Measurements from ENCODE around the gene ORAI1. TPM values are rescaled to one million over a fixed set of nuclear protein-coding genes. Genes with fewer than 3 reads are reported as not detected.

Gene ORAI1
- total and polyA plus RNA-seq, 2 of the 13 experiments (the other 11 are each of a cell fraction or from before 2014, with no cell fraction given), result 9.2 to 17.2 TPM

DNA sequence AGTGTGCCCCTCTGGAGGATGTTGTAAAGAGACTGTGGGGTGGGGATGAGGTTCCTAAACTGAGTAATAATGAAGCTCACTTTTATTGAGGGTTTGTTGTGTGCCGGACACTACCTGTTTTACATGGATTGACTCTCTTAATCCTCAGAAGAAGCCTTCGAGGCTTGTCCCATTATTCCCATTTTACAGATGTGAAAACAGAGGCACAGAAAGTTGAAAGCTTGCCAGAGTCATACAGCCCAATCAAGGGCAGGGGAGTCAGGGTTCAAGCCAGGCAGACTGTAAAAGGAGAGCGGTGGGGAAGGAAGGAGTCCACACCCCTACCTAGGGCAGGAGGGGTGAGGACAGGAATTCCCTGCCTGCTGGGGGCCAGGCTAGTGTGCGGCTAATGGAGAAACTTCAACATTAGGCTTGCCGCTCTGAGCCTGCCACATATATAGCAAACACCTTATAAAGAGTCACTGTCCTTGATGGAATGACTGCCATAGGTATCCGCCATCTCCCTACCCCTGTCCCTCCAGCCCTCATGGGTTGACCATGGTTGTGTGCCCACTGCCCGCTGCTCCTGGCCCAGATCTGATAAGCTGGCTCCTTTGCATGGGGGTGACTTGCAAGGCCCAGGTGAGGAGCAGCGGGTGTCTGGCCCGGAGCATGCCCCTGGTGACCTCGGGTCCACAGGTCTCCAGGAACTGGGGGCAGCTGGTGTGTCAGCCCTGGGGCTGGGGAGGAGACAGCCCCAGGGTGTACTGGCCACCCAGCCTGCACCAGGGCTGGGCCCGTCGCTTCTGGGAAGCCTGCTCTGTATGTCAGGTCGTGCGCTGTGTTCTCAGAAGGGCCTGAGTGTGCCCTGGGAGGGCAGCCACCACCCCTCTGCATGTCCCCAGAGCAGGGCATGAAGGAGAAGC lies 12.2 kb downstream of the ORAI1 start (continued):
- TF ChIP-seq PBX2 (CRISPR knock-in tag; IDR thresholded peaks at IDR 0.05) (no peak), ZBTB43 (CRISPR knock-in tag; conservative IDR thresholded peaks at IDR 0.05) (no peak), ZNF629 (CRISPR knock-in tag; conservative IDR thresholded peaks at IDR 0.05) (peak; percentile 87), MNT (IDR thresholded peaks at IDR 0.05) (no peak), ZNF431 (CRISPR knock-in tag; IDR thresholded peaks at IDR 0.05; ENCODE audit: borderline replicate concordance, low read depth) (no peak)
- TF ChIP-seq, protein P1, sequence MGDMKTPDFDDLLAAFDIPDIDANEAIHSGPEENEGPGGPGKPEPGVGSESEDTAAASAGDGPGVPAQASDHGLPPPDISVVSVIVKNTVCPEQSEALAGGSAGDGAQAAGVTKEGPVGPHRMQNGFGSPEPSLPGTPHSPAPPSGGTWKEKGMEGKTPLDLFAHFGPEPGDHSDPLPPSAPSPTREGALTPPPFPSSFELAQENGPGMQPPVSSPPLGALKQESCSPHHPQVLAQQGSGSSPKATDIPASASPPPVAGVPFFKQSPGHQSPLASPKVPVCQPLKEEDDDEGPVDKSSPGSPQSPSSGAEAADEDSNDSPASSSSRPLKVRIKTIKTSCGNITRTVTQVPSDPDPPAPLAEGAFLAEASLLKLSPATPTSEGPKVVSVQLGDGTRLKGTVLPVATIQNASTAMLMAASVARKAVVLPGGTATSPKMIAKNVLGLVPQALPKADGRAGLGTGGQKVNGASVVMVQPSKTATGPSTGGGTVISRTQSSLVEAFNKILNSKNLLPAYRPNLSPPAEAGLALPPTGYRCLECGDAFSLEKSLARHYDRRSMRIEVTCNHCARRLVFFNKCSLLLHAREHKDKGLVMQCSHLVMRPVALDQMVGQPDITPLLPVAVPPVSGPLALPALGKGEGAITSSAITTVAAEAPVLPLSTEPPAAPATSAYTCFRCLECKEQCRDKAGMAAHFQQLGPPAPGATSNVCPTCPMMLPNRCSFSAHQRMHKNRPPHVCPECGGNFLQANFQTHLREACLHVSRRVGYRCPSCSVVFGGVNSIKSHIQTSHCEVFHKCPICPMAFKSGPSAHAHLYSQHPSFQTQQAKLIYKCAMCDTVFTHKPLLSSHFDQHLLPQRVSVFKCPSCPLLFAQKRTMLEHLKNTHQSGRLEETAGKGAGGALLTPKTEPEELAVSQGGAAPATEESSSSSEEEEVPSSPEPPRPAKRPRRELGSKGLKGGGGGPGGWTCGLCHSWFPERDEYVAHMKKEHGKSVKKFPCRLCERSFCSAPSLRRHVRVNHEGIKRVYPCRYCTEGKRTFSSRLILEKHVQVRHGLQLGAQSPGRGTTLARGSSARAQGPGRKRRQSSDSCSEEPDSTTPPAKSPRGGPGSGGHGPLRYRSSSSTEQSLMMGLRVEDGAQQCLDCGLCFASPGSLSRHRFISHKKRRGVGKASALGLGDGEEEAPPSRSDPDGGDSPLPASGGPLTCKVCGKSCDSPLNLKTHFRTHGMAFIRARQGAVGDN (CRISPR knock-in tag; IDR thresholded peaks at IDR 0.05), result peak; percentile 45
- TF ChIP-seq, protein P2, sequence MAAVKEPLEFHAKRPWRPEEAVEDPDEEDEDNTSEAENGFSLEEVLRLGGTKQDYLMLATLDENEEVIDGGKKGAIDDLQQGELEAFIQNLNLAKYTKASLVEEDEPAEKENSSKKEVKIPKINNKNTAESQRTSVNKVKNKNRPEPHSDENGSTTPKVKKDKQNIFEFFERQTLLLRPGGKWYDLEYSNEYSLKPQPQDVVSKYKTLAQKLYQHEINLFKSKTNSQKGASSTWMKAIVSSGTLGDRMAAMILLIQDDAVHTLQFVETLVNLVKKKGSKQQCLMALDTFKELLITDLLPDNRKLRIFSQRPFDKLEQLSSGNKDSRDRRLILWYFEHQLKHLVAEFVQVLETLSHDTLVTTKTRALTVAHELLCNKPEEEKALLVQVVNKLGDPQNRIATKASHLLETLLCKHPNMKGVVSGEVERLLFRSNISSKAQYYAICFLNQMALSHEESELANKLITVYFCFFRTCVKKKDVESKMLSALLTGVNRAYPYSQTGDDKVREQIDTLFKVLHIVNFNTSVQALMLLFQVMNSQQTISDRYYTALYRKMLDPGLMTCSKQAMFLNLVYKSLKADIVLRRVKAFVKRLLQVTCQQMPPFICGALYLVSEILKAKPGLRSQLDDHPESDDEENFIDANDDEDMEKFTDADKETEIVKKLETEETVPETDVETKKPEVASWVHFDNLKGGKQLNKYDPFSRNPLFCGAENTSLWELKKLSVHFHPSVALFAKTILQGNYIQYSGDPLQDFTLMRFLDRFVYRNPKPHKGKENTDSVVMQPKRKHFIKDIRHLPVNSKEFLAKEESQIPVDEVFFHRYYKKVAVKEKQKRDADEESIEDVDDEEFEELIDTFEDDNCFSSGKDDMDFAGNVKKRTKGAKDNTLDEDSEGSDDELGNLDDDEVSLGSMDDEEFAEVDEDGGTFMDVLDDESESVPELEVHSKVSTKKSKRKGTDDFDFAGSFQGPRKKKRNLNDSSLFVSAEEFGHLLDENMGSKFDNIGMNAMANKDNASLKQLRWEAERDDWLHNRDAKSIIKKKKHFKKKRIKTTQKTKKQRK (IDR thresholded peaks at IDR 0.05; ENCODE audit: low read length), result no peak
- TF ChIP-seq, protein P3, sequence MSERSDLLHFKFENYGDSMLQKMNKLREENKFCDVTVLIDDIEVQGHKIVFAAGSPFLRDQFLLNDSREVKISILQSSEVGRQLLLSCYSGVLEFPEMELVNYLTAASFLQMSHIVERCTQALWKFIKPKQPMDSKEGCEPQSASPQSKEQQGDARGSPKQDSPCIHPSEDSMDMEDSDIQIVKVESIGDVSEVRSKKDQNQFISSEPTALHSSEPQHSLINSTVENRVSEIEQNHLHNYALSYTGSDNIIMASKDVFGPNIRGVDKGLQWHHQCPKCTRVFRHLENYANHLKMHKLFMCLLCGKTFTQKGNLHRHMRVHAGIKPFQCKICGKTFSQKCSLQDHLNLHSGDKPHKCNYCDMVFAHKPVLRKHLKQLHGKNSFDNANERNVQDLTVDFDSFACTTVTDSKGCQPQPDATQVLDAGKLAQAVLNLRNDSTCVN (CRISPR knock-in tag; IDR thresholded peaks at IDR 0.05; ENCODE audit: borderline replicate concordance), result no peak
- TF ChIP-seq, protein P4, sequence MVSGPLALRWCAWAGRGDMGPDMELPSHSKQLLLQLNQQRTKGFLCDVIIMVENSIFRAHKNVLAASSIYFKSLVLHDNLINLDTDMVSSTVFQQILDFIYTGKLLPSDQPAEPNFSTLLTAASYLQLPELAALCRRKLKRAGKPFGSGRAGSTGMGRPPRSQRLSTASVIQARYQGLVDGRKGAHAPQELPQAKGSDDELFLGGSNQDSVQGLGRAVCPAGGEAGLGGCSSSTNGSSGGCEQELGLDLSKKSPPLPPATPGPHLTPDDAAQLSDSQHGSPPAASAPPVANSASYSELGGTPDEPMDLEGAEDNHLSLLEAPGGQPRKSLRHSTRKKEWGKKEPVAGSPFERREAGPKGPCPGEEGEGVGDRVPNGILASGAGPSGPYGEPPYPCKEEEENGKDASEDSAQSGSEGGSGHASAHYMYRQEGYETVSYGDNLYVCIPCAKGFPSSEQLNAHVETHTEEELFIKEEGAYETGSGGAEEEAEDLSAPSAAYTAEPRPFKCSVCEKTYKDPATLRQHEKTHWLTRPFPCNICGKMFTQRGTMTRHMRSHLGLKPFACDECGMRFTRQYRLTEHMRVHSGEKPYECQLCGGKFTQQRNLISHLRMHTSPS (CRISPR knock-in tag; IDR thresholded peaks at IDR 0.05; ENCODE audit: low read depth), result peak; percentile 47; the same call in 1 of the 2 replicates
